ENCODE results near the gene CILP. TPM values are rescaled to one million over a fixed set of nuclear protein-coding genes. Genes with fewer than 3 reads are reported as not detected.

Gene CILP
- total RNA-seq, 4 donors from 2014 or later = 7.8 to 209 (median 55.5) TPM

DNA sequence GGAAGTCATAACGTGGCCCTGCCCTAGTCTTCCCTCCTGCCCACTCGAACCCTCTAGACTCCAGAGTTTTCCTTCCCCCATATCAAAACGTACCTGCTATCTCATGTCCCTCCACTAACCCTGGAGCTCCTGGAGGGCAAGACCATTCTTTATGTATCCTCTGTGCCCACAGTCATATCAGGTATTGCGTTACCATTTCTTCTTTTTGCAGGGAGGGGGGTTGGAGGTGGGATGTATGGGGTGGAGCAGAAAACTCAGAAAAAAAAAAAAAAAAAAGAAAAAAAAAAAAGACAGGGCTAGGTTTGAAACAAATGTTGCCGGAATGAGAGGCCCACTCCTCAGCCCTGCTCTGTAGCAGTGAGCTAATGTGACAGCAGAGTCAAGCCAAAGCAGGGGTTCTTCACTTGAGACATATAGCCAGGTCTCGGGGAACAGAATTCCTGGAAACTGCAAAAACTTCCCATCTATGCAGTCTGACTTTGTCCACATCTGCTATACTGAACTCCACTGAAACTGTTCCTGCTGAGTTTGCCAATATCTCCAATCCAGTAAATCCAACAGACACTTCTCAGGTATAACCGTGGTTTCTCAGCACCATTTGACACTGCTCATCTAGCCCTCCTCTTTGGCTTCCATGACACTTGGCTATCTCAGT, 44.3 kb upstream of the CILP start:
- DNase-seq (ENCODE audit: low spot score in 2 of 2) = no peak
- Histone ChIP-seq H3K4me3 (no peak overlapping the region), H3K27ac (peak overlapping the region in 1 of 4 donors; percentile 7), H3K4me1 (peaks cover 0 to 26% (median 3%) of the 10 kb centered on the region in 4 donors), H3K9me3 (no peaks in the 10 kb centered on the region), H3K27me3 (no peaks in the 10 kb centered on the region), H3K36me3 (peaks cover 0 to 58% (median 8%) of the 10 kb centered on the region in 3 donors)
- TF ChIP-seq, protein P1, sequence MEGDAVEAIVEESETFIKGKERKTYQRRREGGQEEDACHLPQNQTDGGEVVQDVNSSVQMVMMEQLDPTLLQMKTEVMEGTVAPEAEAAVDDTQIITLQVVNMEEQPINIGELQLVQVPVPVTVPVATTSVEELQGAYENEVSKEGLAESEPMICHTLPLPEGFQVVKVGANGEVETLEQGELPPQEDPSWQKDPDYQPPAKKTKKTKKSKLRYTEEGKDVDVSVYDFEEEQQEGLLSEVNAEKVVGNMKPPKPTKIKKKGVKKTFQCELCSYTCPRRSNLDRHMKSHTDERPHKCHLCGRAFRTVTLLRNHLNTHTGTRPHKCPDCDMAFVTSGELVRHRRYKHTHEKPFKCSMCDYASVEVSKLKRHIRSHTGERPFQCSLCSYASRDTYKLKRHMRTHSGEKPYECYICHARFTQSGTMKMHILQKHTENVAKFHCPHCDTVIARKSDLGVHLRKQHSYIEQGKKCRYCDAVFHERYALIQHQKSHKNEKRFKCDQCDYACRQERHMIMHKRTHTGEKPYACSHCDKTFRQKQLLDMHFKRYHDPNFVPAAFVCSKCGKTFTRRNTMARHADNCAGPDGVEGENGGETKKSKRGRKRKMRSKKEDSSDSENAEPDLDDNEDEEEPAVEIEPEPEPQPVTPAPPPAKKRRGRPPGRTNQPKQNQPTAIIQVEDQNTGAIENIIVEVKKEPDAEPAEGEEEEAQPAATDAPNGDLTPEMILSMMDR (IDR thresholded peaks at IDR 0.05) = no peak
- no peak for TF ChIP-seq POLR2A (IDR thresholded peaks at IDR 0.05)
- TF ChIP-seq EP300 (IDR thresholded peaks at IDR 0.05) = no peak
- 92 to 95% methylated on average over 7 of the region's 7 CpGs for WGBS, 2 donors

DNA sequence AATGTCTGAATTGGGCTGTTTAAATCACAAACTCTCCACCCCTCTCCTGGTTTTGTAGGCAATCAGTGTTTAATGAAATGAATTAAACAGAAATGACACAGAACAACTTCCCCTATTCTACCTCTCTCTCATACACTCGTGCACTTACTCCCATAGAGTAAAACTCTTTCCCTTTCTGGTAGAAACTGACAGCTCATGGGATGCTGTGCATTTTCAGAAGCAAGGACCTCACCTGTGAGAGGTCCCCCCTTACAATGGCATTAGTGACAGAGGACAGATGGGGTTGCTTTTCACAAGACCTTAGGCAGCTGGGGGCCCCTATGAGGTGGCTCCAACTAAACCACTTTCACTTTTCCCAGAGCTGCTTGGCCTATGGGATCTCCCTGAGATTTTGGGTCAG, 43.5 kb upstream of the CILP start:
- no peak for DNase-seq (ENCODE audit: low spot score in 2 of 2)
- 57 to 58% methylated on average over 1 of the region's 1 CpG for WGBS, 2 donors

DNA sequence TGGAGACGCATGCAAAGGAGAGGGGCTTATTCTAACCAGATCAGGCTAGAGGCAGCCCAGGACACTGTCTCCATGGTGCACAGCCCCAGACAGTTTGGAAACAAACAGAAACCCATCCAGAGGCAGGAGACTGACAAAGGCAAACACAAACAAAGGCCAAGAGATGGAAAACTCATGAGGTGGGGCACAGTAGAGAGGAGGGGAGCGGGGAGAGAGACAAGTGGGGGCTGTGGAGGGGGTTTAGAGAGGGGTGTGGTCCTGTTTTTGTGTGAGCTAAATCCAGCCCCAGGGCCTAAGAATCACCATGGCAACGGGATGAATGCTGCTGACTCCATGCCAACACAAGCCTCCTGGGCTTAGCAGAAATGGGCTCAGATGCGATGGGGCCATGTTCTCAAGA, 43.1 kb upstream of the CILP start:
- Histone ChIP-seq H3K4me1 (peaks cover 0 to 31% (median 3%) of the 10 kb centered on the region in 4 donors), H3K27ac (no peak overlapping the region), H3K36me3 (peaks cover 0 to 50% (median 0%) of the 10 kb centered on the region in 3 donors), H3K9me3 (no peaks in the 10 kb centered on the region), H3K4me3 (no peak overlapping the region), H3K27me3 (no peaks in the 10 kb centered on the region)
- WGBS, 2 donors = 36 to 38% methylated on average over 4 of the region's 4 CpGs
- no peak for DNase-seq (ENCODE audit: low spot score in 2 of 2)
- TF ChIP-seq POLR2A (IDR thresholded peaks at IDR 0.05) = no peak
- no peak for TF ChIP-seq EP300 (IDR thresholded peaks at IDR 0.05)
- TF ChIP-seq, protein P1 (IDR thresholded peaks at IDR 0.05) = no peak

More for the DNA sequence above, 43.5 kb upstream of the CILP start:
- TF ChIP-seq POLR2A (IDR thresholded peaks at IDR 0.05) (no peak), EP300 (IDR thresholded peaks at IDR 0.05) (no peak)
- TF ChIP-seq, protein P1 (IDR thresholded peaks at IDR 0.05) = no peak
- no peaks in the 10 kb centered on the region for H3K9me3 ChIP-seq
- H3K4me1 ChIP-seq = peaks cover 0 to 27% (median 3%) of the 10 kb centered on the region in 4 donors
- no peaks in the 10 kb centered on the region for H3K27me3 ChIP-seq
- no peak overlapping the region for H3K27ac ChIP-seq
- H3K36me3 ChIP-seq = peaks cover 0 to 50% (median 0%) of the 10 kb centered on the region in 3 donors
- no peak overlapping the region for H3K4me3 ChIP-seq

DNA sequence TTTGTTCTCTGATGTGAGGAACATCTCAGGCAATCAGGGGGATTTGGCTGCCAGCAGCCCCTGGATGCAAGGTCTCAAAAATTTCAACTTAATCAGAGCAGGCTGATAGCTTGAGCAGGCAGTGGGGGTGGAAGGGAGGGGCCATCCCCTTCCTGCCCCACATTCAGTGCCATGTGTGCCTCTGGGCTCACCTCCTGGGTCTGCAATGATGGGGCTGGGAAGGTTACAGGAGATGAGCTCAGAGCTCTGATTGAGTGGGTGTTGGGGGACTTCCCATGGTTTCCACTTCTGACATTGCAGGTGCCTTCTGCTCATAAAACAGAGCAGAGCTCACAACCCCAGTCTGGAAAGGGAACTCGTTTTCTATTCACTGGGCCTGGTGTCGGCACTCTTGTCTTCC, 38.4 kb upstream of the CILP start:
- H3K4me3 ChIP-seq = no peak overlapping the region
- H3K27me3 ChIP-seq = no peaks in the 10 kb centered on the region
- no peak for DNase-seq (ENCODE audit: low spot score in 2 of 2)
- H3K4me1 ChIP-seq = peaks cover 0 to 29% (median 0%) of the 10 kb centered on the region in 4 donors
- TF ChIP-seq, protein P1 (IDR thresholded peaks at IDR 0.05) = no peak
- TF ChIP-seq EP300 (IDR thresholded peaks at IDR 0.05) (no peak), POLR2A (IDR thresholded peaks at IDR 0.05) (no peak)
- peaks cover 0 to 42% (median 0%) of the 10 kb centered on the region in 3 donors for H3K36me3 ChIP-seq
- no peaks in the 10 kb centered on the region for H3K9me3 ChIP-seq
- no peak overlapping the region for H3K27ac ChIP-seq
- WGBS, 2 donors = 75 to 78% methylated on average over 2 of the region's 2 CpGs

DNA sequence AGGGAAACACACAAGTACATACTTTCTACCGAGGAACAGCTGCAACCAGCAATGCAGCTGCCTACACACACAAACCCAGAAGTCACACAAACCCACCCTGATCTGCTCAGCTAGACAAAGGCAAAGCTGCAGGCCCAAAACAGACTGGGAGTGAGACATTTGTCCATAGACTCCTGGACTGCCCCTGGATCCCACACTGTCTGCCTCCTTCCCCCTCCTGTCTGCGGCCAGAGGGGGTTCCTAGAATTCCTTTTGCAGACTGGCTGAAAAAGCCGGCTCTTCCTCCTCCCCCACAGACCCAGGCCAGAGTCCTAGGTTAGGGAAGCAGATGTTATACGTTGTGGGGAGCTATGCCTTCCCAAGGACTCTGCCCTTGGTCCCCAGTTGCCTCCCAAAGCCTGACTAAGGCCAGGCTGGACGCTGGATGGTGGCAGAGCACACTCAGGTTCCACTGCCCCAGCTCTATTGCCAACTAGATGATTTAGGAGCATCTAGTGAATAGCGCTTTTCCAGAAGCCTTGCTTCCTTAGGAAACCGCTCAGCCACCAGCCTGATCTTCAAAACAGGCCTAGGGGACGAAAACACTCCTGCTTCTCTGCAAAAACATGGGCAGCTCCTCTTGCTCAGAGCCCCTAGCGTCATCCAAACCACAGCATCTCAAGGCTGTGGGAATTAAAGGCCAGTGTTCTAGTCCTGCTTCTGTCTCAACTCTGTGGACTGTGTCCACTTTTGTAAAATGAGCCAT, 37.4 kb upstream of the CILP start:
- no peak for DNase-seq (ENCODE audit: low spot score in 2 of 2)

More for the DNA sequence above, 37.4 kb upstream of the CILP start:
- Histone ChIP-seq H3K27ac (peak overlapping the region in 1 of 4 donors; percentile 41), H3K4me1 (peaks cover 0 to 28% (median 0%) of the 10 kb centered on the region in 4 donors), H3K9me3 (no peaks in the 10 kb centered on the region), H3K36me3 (peaks cover 0 to 32% (median 0%) of the 10 kb centered on the region in 3 donors), H3K27me3 (no peaks in the 10 kb centered on the region), H3K4me3 (no peak overlapping the region)
- WGBS, 2 donors = 52 to 57% methylated on average over 9 of the region's 9 CpGs
- TF ChIP-seq EP300 (IDR thresholded peaks at IDR 0.05) (no peak), POLR2A (IDR thresholded peaks at IDR 0.05) (no peak)
- TF ChIP-seq, protein P1 (IDR thresholded peaks at IDR 0.05) = no peak

All from tibial nerve (tissue), 4 donors.